GM12878 (cell line): ENCODE measurements around the gene RCVRN. TPM values are rescaled to one million over a fixed set of nuclear protein-coding genes. Genes with fewer than 3 reads are reported as not detected.

ENCODE experiments used
- ATAC-seq: fragments of 200-7000 bp; cut with Tn5 transposase; 3 replicates; pipeline ENCODE4 v1.9.1; 2020; ENCODE audit warnings: mild to moderate bottlenecking, moderate library complexity
- BruUV-seq: library from RNA; stranded (reverse); fragments of 400-500 nt; replicated peaks from 2 replicates; lab custom pipeline; 2021; lab: Mats Ljungman, UMichigan
- CTCF ChIA-PET: fragments of 300-600 bp; sonication (Branson Sonifier 250); formaldehyde crosslinking; extraction: SDS; loops from one replicate; lab custom pipeline; 2021; ENCODE audit warnings: inconsistent platforms; lab: Yijun Ruan, JAX
- POLR2A ChIA-PET: fragments of 350-600 bp; formaldehyde crosslinking; extraction: SDS; loops from one replicate; lab custom pipeline; 2021; ENCODE audit warnings: inconsistent platforms; lab: Charles Lee
- RAD21 ChIA-PET: fragments of 300-600 bp; sonication (Branson Sonifier 250); formaldehyde crosslinking; loops from one replicate; lab custom pipeline; 2023; ENCODE audit warnings: antibody characterized with exemption; ENCODE audit not compliant: unreplicated experiment; lab: Charles Lee
- SMC1A ChIA-PET: fragments of 300-600 bp; sonication (Branson Sonifier 250); formaldehyde crosslinking; loops from one replicate; lab custom pipeline; 2023; ENCODE audit not compliant: unreplicated experiment, uncharacterized antibody; lab: Charles Lee
- DNase-seq: peaks from one replicate; pipeline ENCODE4 v3.0.0-alpha.2; 2011; ENCODE audit warnings: low read depth, low spot score
- FAIRE-seq: peaks from 3 replicates; lab custom pipeline; 2011; peaks lifted over from hg19 to GRCh38; lab: Jason Lieb, UNC
- H2AFZ ChIP-seq: 2 replicates; pipeline ENCODE4 v1.6.0; 2011; ENCODE audit warnings: low read depth, low read length, control low read depth; ENCODE audit not compliant: control insufficient read depth
- H3K27ac ChIP-seq: 2 replicates; pipeline ENCODE4 v1.5.1; 2011; ENCODE audit warnings: control low read depth; ENCODE audit not compliant: control insufficient read depth, insufficient read depth
- H3K27me3 ChIP-seq, 2 experiments: replicated peaks in 1 of 2; 2 replicates each; pipeline versions ENCODE4 v1.6.0 to v1.6.1; 2011; ENCODE audit warnings: low read length in 1 of 2; ENCODE audit not compliant: control insufficient read depth in 2 of 2, insufficient read depth in 2 of 2
- H3K36me3 ChIP-seq, 2 experiments: 2 replicates each; pipeline ENCODE4 v1.5.1; 2011; ENCODE audit warnings: low read length in 1 of 2; ENCODE audit not compliant: control insufficient read depth in 2 of 2, insufficient read depth in 2 of 2
- H3K4me1 ChIP-seq: 2 replicates; pipeline ENCODE4 v1.6.1; 2011; ENCODE audit warnings: mild to moderate bottlenecking, low read length, moderate library complexity, mixed read lengths; ENCODE audit not compliant: control insufficient read depth, insufficient read depth
- H3K4me2 ChIP-seq: 2 replicates; pipeline ENCODE4 v1.6.0; 2011; ENCODE audit warnings: control low read depth; ENCODE audit not compliant: control insufficient read depth, insufficient read depth
- H3K4me3 ChIP-seq: fragments of 200-600 bp; sonication (generic); 2 replicates; pipeline ENCODE4 v1.5.1; 2016
- H3K79me2 ChIP-seq: 2 replicates; pipeline ENCODE4 v1.6.0; 2011; ENCODE audit warnings: low read length; ENCODE audit not compliant: control insufficient read depth, insufficient read depth
- H3K9ac ChIP-seq: 2 replicates; pipeline ENCODE4 v1.8.0; 2011; ENCODE audit warnings: low read length, control low read depth, mixed read lengths; ENCODE audit not compliant: control insufficient read depth, insufficient read depth
- H3K9me3 ChIP-seq: replicated peaks from 3 replicates; pipeline ENCODE4 v1.5.1; 2011; ENCODE audit warnings: mild to moderate bottlenecking, low read length; ENCODE audit not compliant: control insufficient read depth, insufficient read depth
- H4K20me1 ChIP-seq: 2 replicates; pipeline ENCODE4 v1.6.0; 2011; ENCODE audit not compliant: control insufficient read depth, insufficient read depth
- POLR2A ChIP-seq: IDR thresholded peaks from 2 replicates; pipeline ENCODE4 v1.6.1; 2011; ENCODE audit warnings: low read depth, mild to moderate bottlenecking, low read length
- WGBS: methylation state at CpG from one replicate; pipeline ENCODE4 v1.1.6; 2016; ENCODE audit warnings: low lambda C conversion rate; ENCODE audit not compliant: insufficient replicate concordance, insufficient coverage; ENCODE audit errors: missing lambda C conversion rate; 5-methylcytosine and 5-hydroxymethylcytosine counted together
- in situ Hi-C: fragments of 300-500 bp; cut with MboI; formaldehyde crosslinking; loops from 9 replicates; pipeline ENCODE4 v1.14.3; 2018; ENCODE audit warnings: mixed read lengths
- intact Hi-C: fragments of 100-400 bp; cut with micrococcal nuclease; formaldehyde crosslinking; loops from one replicate; pipeline ENCODE4 v1.14.2; 2022; ENCODE audit not compliant: unreplicated experiment
- polyA plus RNA-seq, 11 experiments: library from polyadenylated mRNA; depleted of rRNA in 4 of 11; unstranded in 6 of 11; stranded (reverse) in 5 of 11; fragments of >200 nt; fragmentation: Nextera tagmentation in 4 of 11; fragmentation: Illumina TruSeq in 1 of 11; extraction: Ambion mirVana in 4 of 11; extraction: Trizol in 1 of 11; gene quantifications; 1 replicate in 1 of 11; 2 replicates in 10 of 11; pipeline versions ENCODE4 v1.2.1 to v1.2.3, GENCODE V29; 2011 to 2016; ENCODE audit warnings: inconsistent platforms in 2 of 11, missing spikeins in 2 of 11, low read depth in 1 of 11
- total RNA-seq, 4 experiments: library from RNA; depleted of rRNA in 3 of 4; stranded (reverse); fragments of >200 nt in 3 of 4; fragmentation: Illumina TruSeq in 1 of 4; extraction: Trizol in 1 of 4; gene quantifications; 2 replicates each; pipeline versions ENCODE4 v1.2.1 to v1.2.3, GENCODE V29; 2013 to 2021
- TF ChIP-seq, protein P1 (sequence below): fragments of 450-650 bp; IDR thresholded peaks from 2 replicates; pipeline ENCODE4 v1.6.1; 2017; ENCODE audit warnings: mild to moderate bottlenecking, low read depth, inconsistent platforms; ENCODE audit not compliant: poor library complexity, severe bottlenecking

Gene RCVRN
- total and polyA plus RNA-seq, 10 of the 15 experiments (the other 5 are each of a cell fraction or from before 2014, with no cell fraction given), result 0.07 to 0.23 (median 0.14) TPM; not detected in 6

DNA sequence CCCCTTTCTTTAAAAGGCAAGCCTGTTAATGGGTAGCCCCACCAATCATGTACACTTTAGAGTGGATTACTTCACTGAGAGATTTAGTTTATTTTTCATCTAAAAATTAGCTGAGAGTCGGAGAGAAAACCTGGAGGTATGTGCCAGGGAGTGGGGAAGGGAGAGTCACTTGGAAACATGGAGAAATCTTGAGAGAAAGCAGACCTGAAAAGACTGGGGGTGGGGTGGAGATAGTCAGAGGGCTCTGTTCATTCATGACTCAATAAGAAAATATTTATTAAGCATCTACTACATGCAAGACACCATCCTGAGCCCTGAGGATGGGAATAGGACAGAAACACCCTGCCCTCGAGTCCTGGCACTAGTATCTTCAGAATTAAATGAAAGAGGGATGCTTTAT, 27.4 kb upstream of the RCVRN start (continued):
- TF ChIP-seq, protein P1, sequence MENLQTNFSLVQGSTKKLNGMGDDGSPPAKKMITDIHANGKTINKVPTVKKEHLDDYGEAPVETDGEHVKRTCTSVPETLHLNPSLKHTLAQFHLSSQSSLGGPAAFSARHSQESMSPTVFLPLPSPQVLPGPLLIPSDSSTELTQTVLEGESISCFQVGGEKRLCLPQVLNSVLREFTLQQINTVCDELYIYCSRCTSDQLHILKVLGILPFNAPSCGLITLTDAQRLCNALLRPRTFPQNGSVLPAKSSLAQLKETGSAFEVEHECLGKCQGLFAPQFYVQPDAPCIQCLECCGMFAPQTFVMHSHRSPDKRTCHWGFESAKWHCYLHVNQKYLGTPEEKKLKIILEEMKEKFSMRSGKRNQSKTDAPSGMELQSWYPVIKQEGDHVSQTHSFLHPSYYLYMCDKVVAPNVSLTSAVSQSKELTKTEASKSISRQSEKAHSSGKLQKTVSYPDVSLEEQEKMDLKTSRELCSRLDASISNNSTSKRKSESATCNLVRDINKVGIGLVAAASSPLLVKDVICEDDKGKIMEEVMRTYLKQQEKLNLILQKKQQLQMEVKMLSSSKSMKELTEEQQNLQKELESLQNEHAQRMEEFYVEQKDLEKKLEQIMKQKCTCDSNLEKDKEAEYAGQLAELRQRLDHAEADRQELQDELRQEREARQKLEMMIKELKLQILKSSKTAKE, result no peak
- TF ChIP-seq, all 136 proteins: peak for 0

DNA sequence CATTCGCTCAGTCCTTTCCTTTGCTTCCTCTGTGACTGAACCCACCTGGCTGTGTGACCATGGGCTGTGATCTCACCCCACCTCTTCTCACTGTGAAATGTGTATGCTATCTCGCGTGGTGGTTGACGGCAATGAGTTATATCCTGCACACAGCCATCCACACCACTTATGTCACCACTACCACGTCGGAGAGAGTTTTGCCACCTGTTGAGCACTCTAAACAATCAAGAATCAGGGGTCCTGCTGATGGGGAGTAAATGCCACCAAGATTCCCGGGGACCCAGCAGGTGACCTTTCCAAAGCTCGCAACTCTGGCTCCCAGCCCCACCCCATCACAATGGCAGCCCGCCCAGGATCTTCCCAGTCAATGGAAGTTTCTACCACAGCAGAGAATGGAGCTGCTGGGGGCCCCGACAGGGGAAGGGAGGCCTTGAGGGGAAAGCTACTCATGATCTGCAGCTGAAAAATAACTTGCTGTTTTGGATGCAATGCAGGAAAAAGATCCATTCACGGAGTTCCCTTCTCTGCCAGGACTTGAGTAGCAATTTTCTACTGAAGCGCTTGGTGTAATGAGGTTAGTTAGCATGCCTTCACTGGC, 26.2 kb upstream of the RCVRN start:
- Histone ChIP-seq H3K36me3 (no peaks in the 10 kb centered on the region), H2AFZ (no peak overlapping the region)
- CTCF ChIA-PET, result interaction anchor here (1.8 kb wide), 1 partner anchor 295 kb away, joined by 5 read pairs; no protein-coding TSS in a partner anchor
- ATAC-seq, result no peak
- WGBS, result 73% methylated on average over 12 of the region's 12 CpGs
- in situ Hi-C loops, result no loop called here
- TF ChIP-seq POLR2A, result no peak
- TF ChIP-seq, all 136 proteins: peak for 0
- no peaks in the 10 kb centered on the region for H3K4me1 ChIP-seq
- FAIRE-seq (no peak), DNase-seq (no peak)
- intact Hi-C loops, result no loop called here
- BruUV-seq, result no TSS peak
- H3K9me3 ChIP-seq, result no peaks in the 10 kb centered on the region
- ChIA-PET SMC1A (no interaction called here), POLR2A (no interaction called here), RAD21 (no interaction called here)
- no peak overlapping the region for H3K9ac ChIP-seq
- no peak overlapping the region for H3K4me2 ChIP-seq
- no peak overlapping the region for H3K4me3 ChIP-seq
- H3K27me3 ChIP-seq, result no peaks in the 10 kb centered on the region; a peak in 1 of 4 replicates
- no peaks in the 10 kb centered on the region for H4K20me1 ChIP-seq
- H3K27ac ChIP-seq, result no peak overlapping the region
- no peaks in the 10 kb centered on the region for H3K79me2 ChIP-seq
